HFF-Myc (cell line): ENCODE measurements around the gene C1QL1.

Source experiments
- DNase-seq: peaks from one replicate; pipeline ENCODE4 v3.0.0-alpha.2; 2011; ENCODE audit warnings: low read depth; ENCODE audit errors: extremely low read depth
- H3K4me3 ChIP-seq: replicated peaks from 2 replicates; pipeline ENCODE4 v1.5.1; 2011; ENCODE audit warnings: low read depth, mild to moderate bottlenecking, control low read depth, low read length
- TF ChIP-seq, protein P1 (sequence below): IDR thresholded peaks from 2 replicates; pipeline ENCODE4 v1.5.1; 2012; ENCODE audit warnings: mild to moderate bottlenecking, low read depth, low read length, control low read depth; ENCODE audit errors: missing control alignments

Gene C1QL1

DNA sequence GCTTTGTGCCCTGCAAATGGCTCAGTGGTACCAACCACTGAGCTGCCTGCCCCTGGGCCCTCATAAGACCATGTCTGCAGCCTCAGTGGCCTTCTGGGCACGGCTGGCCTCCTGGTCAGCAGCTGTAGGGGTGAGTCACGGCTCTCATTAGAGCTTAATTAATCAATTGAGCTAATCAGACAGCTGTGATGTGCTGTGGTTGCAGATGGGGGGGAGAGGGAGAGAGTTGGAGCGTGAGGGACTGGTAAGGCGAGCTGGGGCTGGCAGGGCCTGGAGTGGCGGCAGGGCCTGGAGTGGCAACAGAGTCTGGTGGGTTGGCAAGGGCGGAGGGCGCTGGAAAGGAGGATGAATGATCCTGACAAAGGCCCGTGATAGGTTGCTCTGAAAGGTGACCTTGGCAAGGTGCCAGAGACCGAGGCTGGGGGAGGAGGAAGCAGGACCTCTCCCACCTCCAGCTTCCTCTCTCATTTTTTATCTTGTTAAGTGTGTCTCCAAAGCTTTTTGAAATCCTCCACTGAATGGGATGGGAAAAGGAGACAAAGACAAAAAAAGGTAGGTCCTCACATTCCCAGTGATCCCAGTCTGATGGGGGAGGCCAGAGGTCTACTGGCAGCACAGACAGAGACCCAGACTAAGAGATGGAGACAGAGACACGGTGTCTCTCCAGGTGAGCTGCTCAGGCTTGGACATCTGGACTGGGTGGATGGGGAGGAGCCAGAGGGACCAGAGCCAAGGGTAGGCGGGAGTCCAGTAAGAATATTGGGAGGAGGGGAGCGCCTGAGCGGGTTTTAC is 41.8 kb upstream of the C1QL1 start:
- no peak for DNase-seq
- no peak overlapping the region for H3K4me3 ChIP-seq
- TF ChIP-seq, protein P1, sequence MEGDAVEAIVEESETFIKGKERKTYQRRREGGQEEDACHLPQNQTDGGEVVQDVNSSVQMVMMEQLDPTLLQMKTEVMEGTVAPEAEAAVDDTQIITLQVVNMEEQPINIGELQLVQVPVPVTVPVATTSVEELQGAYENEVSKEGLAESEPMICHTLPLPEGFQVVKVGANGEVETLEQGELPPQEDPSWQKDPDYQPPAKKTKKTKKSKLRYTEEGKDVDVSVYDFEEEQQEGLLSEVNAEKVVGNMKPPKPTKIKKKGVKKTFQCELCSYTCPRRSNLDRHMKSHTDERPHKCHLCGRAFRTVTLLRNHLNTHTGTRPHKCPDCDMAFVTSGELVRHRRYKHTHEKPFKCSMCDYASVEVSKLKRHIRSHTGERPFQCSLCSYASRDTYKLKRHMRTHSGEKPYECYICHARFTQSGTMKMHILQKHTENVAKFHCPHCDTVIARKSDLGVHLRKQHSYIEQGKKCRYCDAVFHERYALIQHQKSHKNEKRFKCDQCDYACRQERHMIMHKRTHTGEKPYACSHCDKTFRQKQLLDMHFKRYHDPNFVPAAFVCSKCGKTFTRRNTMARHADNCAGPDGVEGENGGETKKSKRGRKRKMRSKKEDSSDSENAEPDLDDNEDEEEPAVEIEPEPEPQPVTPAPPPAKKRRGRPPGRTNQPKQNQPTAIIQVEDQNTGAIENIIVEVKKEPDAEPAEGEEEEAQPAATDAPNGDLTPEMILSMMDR: no peak

DNA sequence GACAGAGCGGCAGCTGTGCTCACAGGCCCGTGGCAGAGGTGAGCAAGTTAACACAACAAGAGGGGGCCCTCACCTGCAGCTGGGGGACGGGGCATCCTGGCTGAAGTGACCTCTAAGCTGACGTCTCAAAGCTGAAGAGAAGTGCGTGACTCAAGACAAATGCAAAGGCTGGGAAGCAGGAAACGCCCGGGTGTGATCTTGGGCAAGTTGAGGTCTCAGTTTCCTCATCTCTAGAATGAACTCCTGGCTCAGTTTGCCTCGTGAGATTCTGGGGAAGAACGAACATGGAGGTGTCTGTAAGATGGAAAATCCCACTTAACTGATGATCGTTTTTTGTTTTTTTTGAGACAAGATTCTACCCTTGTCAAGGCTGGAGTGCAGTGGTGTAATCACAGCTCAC is 40.1 kb upstream of the C1QL1 start:
- DNase-seq: no peak
- no peak overlapping the region for H3K4me3 ChIP-seq
- TF ChIP-seq, protein P1: no peak

DNA sequence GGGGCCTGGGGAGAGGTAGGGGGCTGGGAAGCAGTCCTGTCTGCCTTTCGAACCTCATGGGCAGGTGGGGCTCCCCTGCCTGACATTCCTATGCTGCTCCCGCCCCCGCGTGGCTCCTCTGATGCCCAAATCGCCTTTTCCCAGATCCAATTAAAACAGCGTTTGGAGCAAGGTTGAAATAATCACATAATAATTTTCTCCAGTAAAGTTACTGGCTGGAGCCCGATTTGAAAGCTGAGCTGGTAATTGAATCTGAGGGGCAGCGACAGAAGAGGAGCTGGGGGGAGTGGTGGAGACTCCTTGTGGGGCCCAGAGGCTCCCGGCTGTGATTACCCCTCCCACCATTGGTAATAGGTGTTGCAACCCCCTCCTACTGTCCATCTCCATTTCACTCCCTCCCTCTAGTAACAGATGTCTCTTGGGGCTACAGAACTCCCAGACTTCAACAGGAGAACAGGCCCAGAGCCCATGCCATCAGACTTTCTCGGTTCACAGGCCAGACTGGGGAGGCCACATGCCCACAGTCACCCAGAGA is 38.9 kb upstream of the C1QL1 start:
- TF ChIP-seq, protein P1: no peak
- DNase-seq: no peak
- H3K4me3 ChIP-seq: no peak overlapping the region

DNA sequence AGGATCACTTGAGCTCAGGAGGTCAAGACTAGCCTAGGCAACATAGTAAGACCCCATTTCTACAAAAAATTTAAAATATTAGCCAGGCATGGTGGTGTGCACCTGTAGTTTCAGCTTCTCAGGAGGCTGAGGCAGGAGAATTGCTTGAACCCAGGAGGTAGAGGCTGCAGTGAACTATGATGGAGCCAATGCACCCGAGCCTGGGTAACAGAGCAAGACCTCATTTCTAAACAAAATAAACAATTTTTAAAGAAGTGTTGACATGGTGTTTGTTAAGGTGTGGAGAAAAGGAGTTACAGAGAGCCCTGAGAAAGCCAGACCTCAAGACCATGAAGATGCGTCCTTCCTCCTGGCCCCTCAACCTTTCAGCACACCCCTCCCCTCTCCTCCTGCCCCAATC is 37.6 kb upstream of the C1QL1 start:
- no peak for DNase-seq
- TF ChIP-seq, protein P1: no peak
- no peak overlapping the region for H3K4me3 ChIP-seq

DNA sequence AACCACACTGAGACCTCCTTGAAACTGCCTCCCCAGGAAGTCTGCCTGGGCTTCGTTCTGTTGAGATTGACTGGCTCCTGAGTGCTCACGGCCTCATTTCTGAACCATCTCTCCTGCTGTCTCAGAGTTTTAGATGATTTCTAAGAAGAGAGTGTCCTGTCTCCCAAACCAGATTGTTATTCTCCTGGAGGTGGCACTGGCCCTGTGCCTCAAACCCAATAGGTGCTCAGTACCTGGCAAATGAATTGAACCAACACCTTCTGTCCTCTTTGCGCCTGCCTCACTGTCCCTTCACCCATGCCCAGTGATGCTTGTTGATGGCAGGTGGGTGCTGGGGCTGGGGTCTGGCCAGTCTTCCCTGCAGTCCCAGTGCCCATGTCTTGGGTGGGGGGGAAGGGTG is 36.3 kb upstream of the C1QL1 start:
- no peak overlapping the region for H3K4me3 ChIP-seq
- TF ChIP-seq, protein P1: no peak
- no peak for DNase-seq

DNA sequence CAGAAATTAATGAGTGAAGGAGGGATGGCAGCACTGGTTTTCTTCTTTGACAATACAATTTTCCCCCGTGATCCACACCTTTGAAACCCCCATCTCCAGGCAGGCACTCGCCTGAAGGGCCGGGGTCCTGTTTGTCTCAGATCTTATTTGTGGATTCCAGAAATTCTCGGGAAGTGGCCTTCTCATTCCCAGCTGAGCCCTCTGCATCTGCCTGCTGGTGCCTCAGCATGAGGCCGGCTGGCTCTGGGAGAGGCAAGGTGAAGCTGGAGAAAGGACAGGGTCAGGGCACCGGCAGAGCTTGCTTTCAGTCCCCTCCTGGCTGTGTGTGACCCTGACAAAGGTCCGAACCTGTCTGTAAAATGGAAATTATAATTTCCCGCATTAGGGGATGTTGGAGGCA is 35.8 kb upstream of the C1QL1 start:
- no peak overlapping the region for H3K4me3 ChIP-seq
- TF ChIP-seq, protein P1: no peak
- DNase-seq: no peak
